Neutrophil (primary cell): ENCODE results near the gene SPINK1.

Experiments
- H3K27ac ChIP-seq: fragments of 200-600 bp; sonication (generic); 2 replicates; pipeline ENCODE4 v1.5.1; 2016; ENCODE audit warnings: mild to moderate bottlenecking, moderate library complexity
- H3K27me3 ChIP-seq: fragments of 200-600 bp; sonication (generic); 2 replicates; pipeline ENCODE4 v1.6.0; 2016; ENCODE audit warnings: mild to moderate bottlenecking
- H3K36me3 ChIP-seq: fragments of 200-600 bp; sonication (generic); 2 replicates; pipeline ENCODE4 v1.5.1; 2017
- H3K4me1 ChIP-seq, 2 experiments: fragments of 200-600 bp in 1 of 2; sonication (generic) in 1 of 2; 1 replicate in 1 of 2; 2 replicates in 1 of 2; pipeline versions ENCODE4 v1.5.1 to v1.6.1; 2013 to 2016; ENCODE audit warnings: low read depth in 1 of 2, low read length in 1 of 2, mild to moderate bottlenecking in 1 of 2, moderate library complexity in 1 of 2; ENCODE audit not compliant: control insufficient read depth in 1 of 2, insufficient read depth in 1 of 2
- H3K4me3 ChIP-seq, 2 experiments: fragments of 200-600 bp in 1 of 2; sonication (generic) in 1 of 2; 1 replicate in 1 of 2; 2 replicates in 1 of 2; pipeline ENCODE4 v1.5.1; 2013 to 2016; ENCODE audit warnings: low read depth in 1 of 2, low read length in 1 of 2, mild to moderate bottlenecking in 1 of 2, moderate library complexity in 1 of 2
- H3K9me3 ChIP-seq: fragments of 200-600 bp; sonication (generic); 2 replicates; pipeline ENCODE4 v1.5.1; 2016
- TF ChIP-seq, protein P1 (sequence below): fragments of 200-600 bp; sonication (generic); IDR thresholded peaks from 2 replicates; pipeline ENCODE4 v1.5.1; 2016; ENCODE audit warnings: antibody characterized with exemption

SPINK1 gene

GRCh38 chr5:147856801-147857200 is 25.3 kb upstream of the SPINK1 start:
- H3K4me1 ChIP-seq, result no peaks in the 10 kb centered on the region
- H3K27me3 ChIP-seq, result no peaks in the 10 kb centered on the region
- TF ChIP-seq, protein P1, sequence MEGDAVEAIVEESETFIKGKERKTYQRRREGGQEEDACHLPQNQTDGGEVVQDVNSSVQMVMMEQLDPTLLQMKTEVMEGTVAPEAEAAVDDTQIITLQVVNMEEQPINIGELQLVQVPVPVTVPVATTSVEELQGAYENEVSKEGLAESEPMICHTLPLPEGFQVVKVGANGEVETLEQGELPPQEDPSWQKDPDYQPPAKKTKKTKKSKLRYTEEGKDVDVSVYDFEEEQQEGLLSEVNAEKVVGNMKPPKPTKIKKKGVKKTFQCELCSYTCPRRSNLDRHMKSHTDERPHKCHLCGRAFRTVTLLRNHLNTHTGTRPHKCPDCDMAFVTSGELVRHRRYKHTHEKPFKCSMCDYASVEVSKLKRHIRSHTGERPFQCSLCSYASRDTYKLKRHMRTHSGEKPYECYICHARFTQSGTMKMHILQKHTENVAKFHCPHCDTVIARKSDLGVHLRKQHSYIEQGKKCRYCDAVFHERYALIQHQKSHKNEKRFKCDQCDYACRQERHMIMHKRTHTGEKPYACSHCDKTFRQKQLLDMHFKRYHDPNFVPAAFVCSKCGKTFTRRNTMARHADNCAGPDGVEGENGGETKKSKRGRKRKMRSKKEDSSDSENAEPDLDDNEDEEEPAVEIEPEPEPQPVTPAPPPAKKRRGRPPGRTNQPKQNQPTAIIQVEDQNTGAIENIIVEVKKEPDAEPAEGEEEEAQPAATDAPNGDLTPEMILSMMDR, result no peak
- H3K36me3 ChIP-seq, result no peaks in the 10 kb centered on the region
- no peaks in the 10 kb centered on the region for H3K9me3 ChIP-seq
- no peak overlapping the region for H3K27ac ChIP-seq
- no peak overlapping the region for H3K4me3 ChIP-seq

GRCh38 chr5:147855774-147856069 is 24.3 kb upstream of the SPINK1 start:
- TF ChIP-seq, protein P1, result no peak
- no peaks in the 10 kb centered on the region for H3K4me1 ChIP-seq
- H3K27ac ChIP-seq, result no peak overlapping the region
- H3K9me3 ChIP-seq, result no peaks in the 10 kb centered on the region
- no peaks in the 10 kb centered on the region for H3K36me3 ChIP-seq
- H3K27me3 ChIP-seq, result no peaks in the 10 kb centered on the region
- H3K4me3 ChIP-seq, result no peak overlapping the region

DNA sequence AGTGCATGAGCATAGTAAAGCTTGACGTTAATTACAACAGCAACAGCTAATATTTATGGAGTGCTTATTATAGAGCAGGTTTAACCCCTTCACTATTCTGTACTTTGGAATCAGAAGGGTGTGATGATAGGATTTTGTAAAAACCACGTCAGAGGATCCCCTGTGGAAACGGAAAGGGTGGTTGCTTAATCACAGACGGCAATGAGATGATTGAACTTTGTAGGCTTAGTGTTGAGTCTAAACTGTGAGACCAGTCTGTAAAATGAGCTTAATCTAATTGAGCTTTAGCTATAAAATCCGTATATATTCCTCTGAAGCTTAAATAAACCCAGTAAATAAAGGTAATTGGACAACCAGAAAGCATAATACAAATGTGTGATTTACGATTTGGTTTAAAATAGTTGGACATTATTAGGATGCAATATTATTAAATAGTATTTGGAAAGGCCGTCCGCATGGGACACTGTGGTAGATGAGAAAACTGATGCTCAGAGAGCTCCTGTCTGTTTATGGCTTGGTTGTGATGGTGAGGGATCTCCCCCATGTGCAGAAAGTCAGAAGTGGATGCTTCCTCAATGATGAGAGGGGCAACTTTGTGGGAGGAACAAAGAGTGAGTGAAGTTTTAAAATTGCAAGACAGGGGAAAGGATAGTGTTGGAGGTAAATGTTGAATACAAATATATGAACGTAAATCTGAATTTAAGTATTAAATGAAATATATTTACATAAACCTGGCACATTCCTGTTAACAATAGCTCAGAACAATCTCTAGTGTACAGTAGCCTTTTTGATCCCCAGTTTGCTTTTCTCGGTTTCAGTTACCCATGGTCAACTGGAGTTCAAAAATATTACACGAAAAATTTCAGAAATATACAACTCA is 23.7 kb upstream of the SPINK1 start:
- no peak overlapping the region for H3K4me3 ChIP-seq
- no peak overlapping the region for H3K27ac ChIP-seq
- H3K27me3 ChIP-seq, result no peaks in the 10 kb centered on the region
- H3K4me1 ChIP-seq, result no peaks in the 10 kb centered on the region
- H3K36me3 ChIP-seq, result no peaks in the 10 kb centered on the region
- H3K9me3 ChIP-seq, result no peaks in the 10 kb centered on the region
- TF ChIP-seq, protein P1, result no peak

- Histone ChIP-seq H3K9me3 (no peaks in the 10 kb centered on the region), H3K27ac (no peak overlapping the region), H3K4me3 (no peak overlapping the region), H3K4me1 (no peaks in the 10 kb centered on the region), H3K36me3 (no peaks in the 10 kb centered on the region), H3K27me3 (no peaks in the 10 kb centered on the region)
- TF ChIP-seq, protein P1, result no peak
Observed at GRCh38 chr5:147854331-147854730, 22.9 kb upstream of the SPINK1 start.

DNA sequence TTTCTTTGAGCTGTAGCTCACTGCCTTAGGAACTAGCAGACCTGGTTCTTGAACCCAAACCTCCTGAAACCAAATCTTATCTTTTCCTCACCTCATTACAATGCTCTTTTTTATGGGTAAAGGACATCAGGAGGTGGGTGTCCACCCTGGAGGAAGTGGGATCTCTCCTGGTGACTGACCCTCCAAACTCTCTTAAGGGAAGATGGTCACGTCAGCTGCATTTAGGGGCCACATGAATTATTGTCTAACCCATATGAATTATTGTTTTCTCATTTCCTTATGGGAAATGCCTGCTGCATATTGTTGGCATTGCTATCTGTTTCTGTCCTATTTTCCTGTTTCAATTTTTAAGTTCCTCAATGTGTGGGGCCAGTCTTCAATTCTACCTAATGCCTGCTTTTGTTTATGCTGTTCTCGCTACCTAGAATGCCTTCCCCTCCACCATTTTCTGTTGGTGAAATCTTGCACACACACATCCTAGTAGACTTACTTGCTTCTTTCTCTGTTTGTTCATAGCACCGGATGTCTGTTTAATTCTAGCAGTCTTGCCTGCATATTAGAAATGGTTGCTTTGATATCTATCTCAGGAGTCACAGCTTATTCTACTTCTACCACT is 22.0 kb upstream of the SPINK1 start:
- H3K36me3 ChIP-seq, result no peaks in the 10 kb centered on the region
- TF ChIP-seq, protein P1, result no peak
- no peak overlapping the region for H3K4me3 ChIP-seq
- H3K9me3 ChIP-seq, result no peaks in the 10 kb centered on the region
- H3K4me1 ChIP-seq, result no peaks in the 10 kb centered on the region
- no peak overlapping the region for H3K27ac ChIP-seq
- H3K27me3 ChIP-seq, result no peaks in the 10 kb centered on the region
